RPMI8226 (cell line): ENCODE results near the gene AZU1.

ENCODE experiments used
- DNase-seq: peaks from one replicate; pipeline ENCODE4 v3.0.0-alpha.2; 2015

The AZU1 gene

DNA sequence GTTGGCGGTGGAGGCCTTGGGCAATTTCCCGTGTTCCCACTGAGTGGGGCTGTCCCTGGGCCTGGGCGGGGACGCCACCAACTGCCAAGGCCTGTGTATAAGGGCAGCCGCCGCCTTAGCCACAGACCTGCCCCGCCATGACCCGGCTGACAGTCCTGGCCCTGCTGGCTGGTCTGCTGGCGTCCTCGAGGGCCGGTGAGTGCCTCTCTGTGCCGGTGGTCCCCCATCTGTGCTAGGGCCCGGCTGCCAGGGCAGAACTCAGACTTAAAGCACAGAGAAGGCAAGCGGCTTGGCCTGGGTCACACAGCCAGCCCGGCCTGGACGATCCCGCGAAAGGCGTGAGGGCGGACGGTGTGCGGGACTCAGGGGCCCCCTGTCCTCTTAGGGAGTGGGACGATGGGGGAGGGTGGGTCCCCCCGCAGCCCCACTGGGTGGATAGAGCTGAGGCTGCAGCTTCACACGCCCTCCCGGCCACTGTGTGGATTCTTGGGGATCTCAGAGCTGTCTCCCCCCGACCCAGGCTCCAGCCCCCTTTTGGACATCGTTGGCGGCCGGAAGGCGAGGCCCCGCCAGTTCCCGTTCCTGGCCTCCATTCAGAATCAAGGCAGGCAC, at the start of gene AZU1:
Gene AZU1 (plus strand): TSS at position 128 of the 612 bp plus-strand sequence. CDS start 10 bp downstream, at position 138.
- no peak for DNase-seq

DNA sequence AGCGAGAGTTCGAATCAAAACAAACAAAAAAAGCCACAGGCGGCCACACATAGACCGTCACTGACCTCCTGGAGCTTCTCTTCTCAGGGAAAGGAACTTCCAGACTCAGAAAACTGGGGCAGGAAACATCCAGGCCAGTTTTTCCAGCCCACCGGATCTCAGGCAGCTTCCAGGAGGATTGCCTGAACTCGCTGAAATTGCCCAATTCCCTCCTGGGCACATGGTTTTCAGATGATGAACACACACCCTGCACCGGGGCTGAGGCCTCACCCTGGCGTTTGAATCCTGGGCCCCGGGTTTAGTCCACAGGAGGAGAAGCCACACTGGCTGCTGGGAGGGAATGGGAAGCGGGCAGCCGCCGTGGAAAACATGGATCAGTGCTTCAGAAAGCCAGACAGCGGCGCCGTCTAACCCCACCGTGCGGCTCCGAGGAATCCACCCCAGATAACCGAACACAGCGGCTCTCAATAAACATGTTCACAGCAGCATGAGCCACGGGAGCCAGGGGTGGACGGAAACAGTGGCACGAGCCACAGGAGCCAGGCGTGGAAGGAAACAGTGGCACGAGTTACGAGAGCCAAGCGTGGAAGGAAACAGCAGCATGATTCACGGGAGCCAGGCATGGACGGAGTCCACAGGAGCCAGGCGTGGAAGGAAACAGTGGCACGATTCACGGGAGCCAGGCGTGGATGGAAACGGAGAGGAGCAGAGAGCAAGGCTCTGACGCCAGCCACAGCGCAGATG, 48.6 kb upstream of the AZU1 start:
- DNase-seq = no peak

- no peak for DNase-seq
Observed at GRCh38 chr19:780935-781334, 46.7 kb upstream of the AZU1 start.

- no peak for DNase-seq
Observed at GRCh38 chr19:781800-782184, 45.8 kb upstream of the AZU1 start.

DNA sequence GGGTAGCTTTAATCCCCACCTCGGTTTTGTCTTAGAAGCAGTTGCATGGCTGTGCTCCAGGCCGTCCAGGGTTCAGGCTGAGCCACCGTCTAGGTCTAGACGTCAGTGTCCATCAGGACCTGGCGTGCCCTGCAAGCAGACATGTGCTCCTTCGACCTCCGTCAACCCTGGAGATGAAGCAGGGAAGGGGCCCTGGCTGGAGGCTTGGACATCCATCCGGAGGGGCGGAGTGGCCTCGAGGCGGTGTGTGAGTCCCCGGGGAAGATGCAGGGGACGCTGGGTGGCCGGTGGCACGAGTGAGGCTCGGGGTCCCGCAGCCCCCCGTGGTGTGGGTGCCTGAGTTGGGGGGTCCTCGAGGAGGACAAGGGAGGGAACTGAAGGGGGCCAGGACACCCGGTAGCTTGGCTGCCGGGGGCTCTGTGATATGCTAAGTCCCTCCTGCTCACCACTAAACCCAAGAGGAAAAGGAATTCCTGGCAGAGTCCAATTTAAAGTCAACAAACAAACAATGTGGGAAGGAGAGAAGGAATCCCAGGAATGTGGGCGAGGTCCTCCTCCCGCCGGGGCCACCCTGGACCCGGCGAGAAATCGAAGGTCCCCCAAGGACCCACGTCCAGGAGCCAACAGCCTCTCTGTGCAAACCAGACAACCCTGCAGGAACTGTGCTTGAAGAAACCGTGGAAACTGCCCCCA, 45.3 kb upstream of the AZU1 start:
- no peak for DNase-seq

- DNase-seq = no peak
Observed at GRCh38 chr19:782878-783668, 44.6 kb upstream of the AZU1 start.

- no peak for DNase-seq
Observed at GRCh38 chr19:784541-784940, 43.1 kb upstream of the AZU1 start.

- no peak for DNase-seq
Observed at GRCh38 chr19:787536-787935, 40.1 kb upstream of the AZU1 start.

GRCh38 chr19:788686-788982, 39.0 kb upstream of the AZU1 start:
- no peak for DNase-seq

DNA sequence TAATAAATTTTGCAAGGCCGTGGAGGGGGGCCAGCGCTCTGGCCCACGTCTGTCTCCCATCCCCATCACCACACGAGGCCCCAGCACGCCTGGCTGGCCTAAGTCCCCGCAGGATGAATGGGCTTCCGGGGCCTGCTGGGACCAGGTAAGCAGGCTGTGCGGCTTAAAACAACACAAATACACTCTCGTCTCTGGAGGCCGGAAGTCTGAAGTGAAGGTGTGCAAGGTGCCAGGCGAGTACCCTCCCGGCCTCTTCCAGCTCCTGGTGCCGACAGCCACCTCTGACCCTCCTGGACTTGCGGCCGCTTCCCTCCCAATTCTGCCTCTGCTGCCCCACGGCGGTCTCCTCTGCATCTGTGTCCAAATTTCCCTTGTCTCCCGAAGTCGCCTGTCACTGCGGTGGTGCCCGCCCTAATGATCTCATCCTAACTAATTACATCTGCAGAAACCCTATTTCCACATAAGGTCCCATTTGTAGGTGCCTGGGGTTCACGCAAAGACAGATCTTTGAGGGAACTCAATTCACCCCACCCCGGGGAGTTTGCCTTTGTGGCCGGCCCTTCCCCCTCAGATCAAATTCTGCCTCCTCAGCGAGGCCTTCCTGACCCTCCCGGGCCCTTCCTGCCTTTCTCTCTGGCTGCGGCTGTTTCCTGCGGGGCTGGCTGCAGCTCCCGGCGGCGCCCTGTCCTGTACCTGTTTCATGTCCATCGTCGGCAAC, 38.5 kb upstream of the AZU1 start:
- DNase-seq = no peak

DNA sequence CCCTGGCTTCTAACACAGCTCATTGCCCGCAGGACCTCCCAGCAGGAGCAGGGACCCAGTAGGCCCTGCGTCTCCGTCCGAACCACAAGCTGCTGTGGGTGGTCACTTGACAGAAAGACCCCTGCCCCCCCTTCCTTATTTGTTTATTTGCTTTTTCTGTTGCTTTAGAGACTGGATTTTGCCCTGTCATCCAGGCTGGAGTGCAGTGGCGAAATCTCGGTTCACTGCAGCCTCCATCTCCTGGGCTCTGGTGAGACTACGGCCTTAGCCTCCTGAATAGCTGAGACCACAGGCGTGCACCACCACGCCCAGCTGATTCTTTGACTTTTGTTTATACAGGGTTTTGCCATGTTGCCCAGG, 38.0 kb upstream of the AZU1 start:
- DNase-seq = no peak

GRCh38 chr19:791007-791566, 36.5 kb upstream of the AZU1 start:
- DNase-seq = no peak

- no peak for DNase-seq
Observed at GRCh38 chr19:791567-792305, 35.9 kb upstream of the AZU1 start.

DNA sequence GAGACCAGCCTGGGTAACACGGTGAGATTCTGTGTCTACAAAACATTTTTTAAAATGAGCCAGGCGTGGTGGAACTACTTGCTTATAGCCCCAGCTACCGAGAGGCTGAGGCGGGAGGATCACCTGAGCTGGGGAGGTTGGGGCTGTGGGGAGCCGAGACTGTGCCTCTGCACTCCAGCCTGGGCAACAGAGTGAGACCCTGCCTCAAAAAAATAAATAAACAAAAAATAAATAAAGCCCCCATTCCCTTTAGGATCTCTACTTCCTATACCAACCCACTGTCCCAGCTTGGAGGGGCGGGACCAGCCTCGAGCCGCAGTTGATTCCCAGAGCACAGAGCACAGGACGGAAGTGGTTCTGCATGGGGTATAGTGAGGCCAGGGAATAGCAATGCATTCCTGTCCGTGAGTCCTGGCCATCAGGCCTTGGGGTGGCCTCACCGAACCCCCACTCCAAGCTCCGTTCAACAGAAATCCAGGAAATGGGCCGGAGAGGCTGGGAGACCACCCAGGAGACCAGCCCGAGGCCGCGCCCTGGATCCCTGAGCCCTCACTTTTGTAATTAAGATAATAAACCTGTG, 35.2 kb upstream of the AZU1 start:
- DNase-seq = no peak

DNA sequence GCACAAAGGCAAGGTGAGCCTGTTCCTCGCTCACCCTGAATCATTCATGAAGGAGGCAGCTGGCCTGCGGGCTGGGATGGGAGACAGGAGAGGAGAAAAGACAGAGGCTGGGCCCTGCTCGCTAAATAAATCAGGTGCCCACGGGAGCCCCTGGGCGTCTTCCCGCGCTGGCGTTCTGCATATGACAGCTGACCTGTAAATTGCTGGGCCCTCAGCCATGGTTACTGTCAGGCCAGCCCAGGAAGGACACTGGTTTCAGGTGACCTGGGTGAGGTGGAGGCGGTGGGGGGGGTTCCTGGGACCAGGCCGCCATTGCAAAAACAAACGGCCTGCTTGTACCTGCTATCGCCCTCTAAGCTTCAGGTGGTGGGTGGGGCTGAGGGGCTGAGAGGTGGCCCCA, 33.8 kb upstream of the AZU1 start:
- DNase-seq = no peak

- no peak for DNase-seq
Observed at GRCh38 chr19:795073-795611, 32.5 kb upstream of the AZU1 start.

DNA sequence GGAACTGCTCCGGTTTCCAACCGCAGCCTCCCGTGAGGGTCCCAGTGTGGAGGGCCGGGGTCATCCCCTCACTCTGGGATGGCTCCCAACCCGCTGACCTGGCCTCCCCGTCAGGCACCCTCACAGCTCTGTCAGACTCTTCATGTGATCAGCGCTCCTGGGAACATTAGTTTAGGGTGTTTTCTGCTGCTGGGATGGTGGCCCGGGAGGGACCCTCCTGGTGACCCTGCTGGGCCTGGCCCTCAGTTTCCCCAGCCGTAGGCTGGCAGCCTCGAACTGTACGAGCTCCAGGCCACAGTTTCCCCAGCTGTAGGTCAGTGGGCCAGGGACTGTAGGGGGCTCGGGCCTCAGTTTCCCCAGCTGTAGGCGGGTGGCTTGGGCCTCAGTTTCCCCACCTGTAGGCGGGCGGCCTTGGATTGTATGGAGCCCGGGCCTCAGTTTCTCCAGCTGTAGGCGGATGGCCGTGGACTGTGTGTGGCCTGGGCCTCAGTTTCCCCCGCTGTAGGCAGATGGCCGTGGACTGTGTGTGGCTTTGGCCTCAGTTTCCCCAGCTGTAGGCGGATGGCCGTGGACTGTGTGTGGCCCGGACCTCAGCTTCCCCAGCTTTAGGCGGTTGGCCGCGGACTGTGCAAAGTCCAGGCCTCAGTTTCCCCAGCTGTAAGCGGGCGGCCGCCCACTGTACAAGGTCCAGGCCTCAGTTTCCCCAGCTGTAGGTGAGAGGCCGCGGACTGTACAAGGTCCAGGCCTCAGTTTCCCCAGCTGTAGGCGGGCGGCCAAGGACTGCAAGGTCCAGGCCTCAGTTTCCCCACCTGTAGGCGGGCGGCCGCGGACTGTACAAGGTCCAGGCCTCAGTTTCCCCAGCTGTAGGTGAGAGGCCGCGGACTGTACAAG, 31.7 kb upstream of the AZU1 start:
- no peak for DNase-seq

DNA sequence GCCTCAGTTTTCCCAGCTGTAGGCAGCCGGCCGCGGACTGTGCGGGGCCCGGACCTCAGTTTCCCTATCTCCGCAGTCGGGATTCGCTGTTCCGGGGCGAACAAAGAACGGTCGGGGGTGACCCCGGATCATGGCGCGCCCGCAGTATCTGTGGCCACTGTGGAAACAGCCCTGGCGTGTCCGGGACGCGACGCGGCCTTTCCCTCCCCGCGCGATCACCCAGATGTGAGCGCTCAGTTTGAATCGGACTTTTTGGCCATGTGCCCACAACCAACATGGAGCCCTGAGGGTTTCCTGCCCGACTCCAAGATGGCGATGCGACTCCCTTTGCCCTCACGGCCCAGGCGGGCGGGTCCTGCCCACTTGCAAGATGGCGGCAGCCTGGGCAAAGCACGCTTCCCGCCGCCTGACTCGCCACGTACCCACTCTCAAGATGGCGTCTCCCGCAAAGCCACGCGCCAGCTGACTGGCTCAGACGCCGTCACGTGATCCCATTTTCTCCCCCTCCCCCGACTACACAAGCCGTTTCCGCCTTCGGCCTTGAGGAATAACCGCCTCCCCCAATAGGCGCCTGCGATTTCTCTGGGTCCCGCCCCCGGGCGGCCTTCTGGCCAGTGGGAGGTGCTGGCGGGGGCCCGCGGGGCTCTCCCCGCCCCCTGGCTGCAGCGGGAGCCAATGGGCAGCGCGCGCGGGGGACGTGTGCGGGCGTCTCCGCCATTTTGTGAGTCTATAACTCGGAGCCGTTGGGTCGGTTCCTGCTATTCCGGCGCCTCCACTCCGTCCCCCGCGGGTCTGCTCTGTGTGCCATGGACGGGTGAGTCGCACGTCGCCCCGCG, 30.7 kb upstream of the AZU1 start, which contains the start of gene PTBP1:
Gene PTBP1 (plus strand): TSS at position 761 of the 836 bp plus-strand sequence. CDS start 46 bp downstream, at position 807.
- DNase-seq = peak; percentile 100
